ENCODE results near the gene DOCK6. TPM values are rescaled to one million over a fixed set of nuclear protein-coding genes. Genes with fewer than 3 reads are reported as not detected.

The DOCK6 gene
- total RNA-seq, 1 experiment from 2014 or later, result 29.4 TPM

- no peak overlapping the region for H2AFZ ChIP-seq (ENCODE audit: low read length)
- no peak overlapping the region for H3K4me3 ChIP-seq (ENCODE audit: low read length)
- H3K27ac ChIP-seq (ENCODE audit: low read length), result no peak overlapping the region
- H3K9me3 ChIP-seq (ENCODE audit: low read length), result no peaks in the 10 kb centered on the region
- no peak for DNase-seq
- intact Hi-C loops (cut with micrococcal nuclease), result no loop called here
- no peak overlapping the region for H3K4me2 ChIP-seq (ENCODE audit: low read length)
- H3K36me3 ChIP-seq (ENCODE audit: low read depth, low read length), result peaks cover 6% of the 10 kb centered on the region; the same call in 1 of the 2 replicates
- no peak overlapping the region for H3K9ac ChIP-seq (ENCODE audit: low read length)
- POLR2A ChIA-PET (ENCODE audit: unreplicated experiment), result interaction anchor here (0.5 kb wide), 1 partner anchor 17 kb away, joined by 3 read pairs; no protein-coding TSS in a partner anchor
- BruUV-seq (replicated peaks), result no TSS peak
- no peaks in the 10 kb centered on the region for H3K27me3 ChIP-seq (ENCODE audit: low read length)
- no peaks in the 10 kb centered on the region for H3K4me1 ChIP-seq (ENCODE audit: insufficient read depth, low read length)
- H3F3A ChIP-seq (ENCODE audit: low read length, unreplicated experiment), result no peaks in the 10 kb centered on the region
- no peaks in the 10 kb centered on the region for H3K9me2 ChIP-seq (replicated peaks; ENCODE audit: low read length)
- CTCF ChIA-PET, result interaction anchor here (0.5 to 0.7 kb wide), 2 partner anchors 13 to 184 kb away, joined by 3 to 4 read pairs; no protein-coding TSS in a partner anchor
- TF ChIP-seq EZH2 (IDR thresholded peaks at IDR 0.05; ENCODE audit: low read length, unreplicated experiment), result no peak
- TF ChIP-seq CTCF (conservative IDR thresholded peaks at IDR 0.05; ENCODE audit: low read depth, low read length), result no peak
- TF ChIP-seq EZH2phosphoT487 (IDR thresholded peaks at IDR 0.05; ENCODE audit: borderline replicate concordance, low read length), result no peak
- no peaks in the 10 kb centered on the region for H4K20me1 ChIP-seq (ENCODE audit: low read length)
- no peaks in the 10 kb centered on the region for H3K79me2 ChIP-seq (ENCODE audit: low read length)
- no peak for ATAC-seq
Observed at GRCh38 chr19:11256189-11256588, 6.1 kb downstream of the DOCK6 start.

- TF ChIP-seq EZH2 (IDR thresholded peaks at IDR 0.05; ENCODE audit: low read length, unreplicated experiment) (no peak), CTCF (conservative IDR thresholded peaks at IDR 0.05; ENCODE audit: low read depth, low read length) (peak; percentile 56)
- no peaks in the 10 kb centered on the region for H3K79me2 ChIP-seq (ENCODE audit: low read length)
- no peaks in the 10 kb centered on the region for H3K9me3 ChIP-seq (ENCODE audit: low read length)
- intact Hi-C loops (cut with micrococcal nuclease), result no loop called here
- DNase-seq (peak; percentile 37), ATAC-seq (peak; percentile 38)
- CTCF ChIA-PET, result interaction anchor here (0.9 kb wide), 1 partner anchor 127 kb away, joined by 4 read pairs; no protein-coding TSS in a partner anchor
- H3K36me3 ChIP-seq (ENCODE audit: low read depth, low read length), result peaks cover 7% of the 10 kb centered on the region; the same call in 1 of the 2 replicates
- H3K27ac ChIP-seq (ENCODE audit: low read length), result no peak overlapping the region
- H4K20me1 ChIP-seq (ENCODE audit: low read length), result no peaks in the 10 kb centered on the region
- H3F3A ChIP-seq (ENCODE audit: low read length, unreplicated experiment), result no peaks in the 10 kb centered on the region
- H3K27me3 ChIP-seq (ENCODE audit: low read length), result no peaks in the 10 kb centered on the region
- POLR2A ChIA-PET (ENCODE audit: unreplicated experiment), result no interaction called here
- H2AFZ ChIP-seq (ENCODE audit: low read length), result no peak overlapping the region
- H3K4me2 ChIP-seq (ENCODE audit: low read length), result no peak overlapping the region
- H3K4me1 ChIP-seq (ENCODE audit: insufficient read depth, low read length), result no peaks in the 10 kb centered on the region
- no peak overlapping the region for H3K4me3 ChIP-seq (ENCODE audit: low read length)
- H3K9ac ChIP-seq (ENCODE audit: low read length), result no peak overlapping the region
- H3K9me2 ChIP-seq (replicated peaks; ENCODE audit: low read length), result no peaks in the 10 kb centered on the region
- no TSS peak for BruUV-seq (replicated peaks)
Observed at GRCh38 chr19:11254666-11255065, 7.7 kb downstream of the DOCK6 start.

GRCh38 chr19:11252665-11253355 is 9.5 kb downstream of the DOCK6 start:
- Histone ChIP-seq H3K9ac (ENCODE audit: low read length) (no peak overlapping the region), H3K9me2 (replicated peaks; ENCODE audit: low read length) (no peaks in the 10 kb centered on the region), H3K4me1 (ENCODE audit: insufficient read depth, low read length) (no peaks in the 10 kb centered on the region), H3K27me3 (ENCODE audit: low read length) (no peaks in the 10 kb centered on the region), H3K9me3 (ENCODE audit: low read length) (no peaks in the 10 kb centered on the region), H3F3A (ENCODE audit: low read length, unreplicated experiment) (no peaks in the 10 kb centered on the region), H3K4me2 (ENCODE audit: low read length) (no peak overlapping the region), H3K79me2 (ENCODE audit: low read length) (no peaks in the 10 kb centered on the region), H3K27ac (ENCODE audit: low read length) (no peak overlapping the region), H2AFZ (ENCODE audit: low read length) (no peak overlapping the region), H3K4me3 (ENCODE audit: low read length) (no peak overlapping the region), H4K20me1 (ENCODE audit: low read length) (no peaks in the 10 kb centered on the region), H3K36me3 (ENCODE audit: low read depth, low read length) (peaks cover 10% of the 10 kb centered on the region)
- intact Hi-C loops (cut with micrococcal nuclease), result no loop called here
- CTCF ChIA-PET, result no interaction called here
- ATAC-seq (no peak), DNase-seq (no peak)
- TF ChIP-seq EZH2phosphoT487 (IDR thresholded peaks at IDR 0.05; ENCODE audit: borderline replicate concordance, low read length) (no peak), EZH2 (IDR thresholded peaks at IDR 0.05; ENCODE audit: low read length, unreplicated experiment) (no peak), CTCF (conservative IDR thresholded peaks at IDR 0.05; ENCODE audit: low read depth, low read length) (no peak)
- no TSS peak for BruUV-seq (replicated peaks)
- POLR2A ChIA-PET (ENCODE audit: unreplicated experiment), result no interaction called here

All from PC-3 (cell line).